IPS-NIHi7 (cell line): Measurements from ENCODE around the gene GFOD1.

ENCODE experiments used
- DNase-seq: peaks from one replicate; pipeline ENCODE4 v3.0.0; 2012; ENCODE audit warnings: mixed read lengths; ENCODE audit errors: extremely low spot score

GFOD1 gene

DNA sequence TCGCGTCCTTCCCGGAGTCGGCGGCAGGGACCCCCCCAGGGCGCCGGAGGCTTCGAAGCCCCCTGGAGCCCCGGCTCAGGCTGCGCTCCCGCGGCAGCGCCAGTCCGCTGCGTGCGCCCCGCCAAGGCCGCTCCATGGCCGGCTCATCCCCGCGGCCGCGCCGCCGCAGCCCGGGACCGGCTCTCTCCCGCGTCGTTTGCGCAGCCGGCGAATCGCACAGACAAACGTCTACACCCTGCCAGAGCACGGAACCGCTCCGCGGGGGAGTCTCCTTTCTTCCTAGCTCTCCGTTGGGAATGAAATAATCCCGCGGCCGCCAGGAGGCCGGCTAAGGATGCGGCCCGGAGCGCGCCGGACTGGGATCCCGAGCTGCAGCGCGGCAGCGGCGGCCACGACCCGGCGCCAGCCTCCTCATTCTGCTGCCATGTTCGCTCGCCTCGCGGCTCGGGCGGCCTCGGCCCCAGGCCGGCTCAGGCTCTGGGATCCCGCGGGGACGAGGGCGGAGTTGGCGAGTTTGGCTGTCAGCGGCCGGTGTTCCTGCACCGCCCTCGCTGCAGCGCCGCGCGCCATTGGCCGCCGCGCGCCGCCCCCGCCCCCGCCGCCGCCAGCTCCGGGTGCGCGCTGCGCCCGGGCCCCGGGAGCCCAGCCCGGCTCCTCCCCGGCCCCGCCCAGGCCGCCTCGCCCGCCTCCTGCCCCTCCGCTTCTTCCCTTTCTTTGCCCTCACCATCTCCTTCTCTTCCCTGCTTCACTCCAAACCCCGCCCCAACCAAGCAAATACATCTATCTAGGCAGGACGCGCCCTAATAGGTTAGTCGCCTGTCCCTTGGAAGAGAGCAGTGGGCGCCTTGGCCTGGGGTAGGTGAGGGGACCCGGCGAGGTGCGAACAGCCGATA is at the start of gene GFOD1:
TSS of gene GFOD1 (minus strand) at position 479 of the 893 bp plus-strand sequence. CDS start 710 bp downstream, outside the sequence.
- peak; percentile 97 for DNase-seq

- DNase-seq = no peak
Observed at GRCh38 chr6:13536796-13537526, 49.6 kb upstream of the GFOD1 start.

DNA sequence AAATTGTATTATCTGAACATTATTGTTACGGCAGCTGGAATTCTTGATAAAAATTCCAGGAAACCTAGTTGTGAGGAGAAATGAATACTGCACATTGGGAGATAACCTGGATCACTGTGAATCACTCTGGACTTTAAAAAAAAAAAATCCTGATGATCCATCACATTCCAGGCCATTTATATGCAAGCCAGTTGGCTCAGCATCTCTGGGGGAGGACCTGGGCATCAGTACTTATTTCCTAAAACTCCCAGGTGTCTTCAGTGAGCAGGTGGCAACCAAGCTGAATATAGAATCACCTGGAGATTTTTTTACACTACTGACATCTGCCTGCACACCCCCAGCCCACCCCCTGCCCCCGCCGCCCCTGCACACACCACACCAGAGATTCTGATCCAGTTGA is 47.9 kb upstream of the GFOD1 start:
- no peak for DNase-seq

- DNase-seq = no peak
Observed at GRCh38 chr6:13534536-13534935, 47.1 kb upstream of the GFOD1 start.

GRCh38 chr6:13531956-13532355 is 44.6 kb upstream of the GFOD1 start:
- DNase-seq = no peak

- no peak for DNase-seq
Observed at GRCh38 chr6:13528777-13529343, 41.5 kb upstream of the GFOD1 start.

- no peak for DNase-seq
Observed at GRCh38 chr6:13528232-13528631, 40.8 kb upstream of the GFOD1 start.

DNA sequence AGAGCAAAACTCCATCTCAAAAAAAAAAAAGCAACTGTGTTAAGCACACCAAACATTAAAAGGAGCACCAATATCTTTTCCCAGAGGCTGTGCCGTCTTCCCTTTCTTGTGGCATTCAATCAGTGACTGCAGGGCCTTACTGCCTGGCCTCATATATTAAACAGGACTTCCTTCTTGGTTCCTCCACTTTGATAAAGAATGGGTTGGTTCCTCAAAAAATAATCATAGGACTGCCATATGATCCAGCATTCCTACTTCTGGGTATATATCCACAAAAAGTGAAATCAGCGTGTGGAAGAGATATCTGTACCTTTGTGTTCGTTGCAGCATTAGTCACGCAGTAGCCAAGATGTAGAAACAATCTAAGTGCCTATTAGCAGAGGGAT is 40.3 kb upstream of the GFOD1 start:
- DNase-seq = no peak

DNA sequence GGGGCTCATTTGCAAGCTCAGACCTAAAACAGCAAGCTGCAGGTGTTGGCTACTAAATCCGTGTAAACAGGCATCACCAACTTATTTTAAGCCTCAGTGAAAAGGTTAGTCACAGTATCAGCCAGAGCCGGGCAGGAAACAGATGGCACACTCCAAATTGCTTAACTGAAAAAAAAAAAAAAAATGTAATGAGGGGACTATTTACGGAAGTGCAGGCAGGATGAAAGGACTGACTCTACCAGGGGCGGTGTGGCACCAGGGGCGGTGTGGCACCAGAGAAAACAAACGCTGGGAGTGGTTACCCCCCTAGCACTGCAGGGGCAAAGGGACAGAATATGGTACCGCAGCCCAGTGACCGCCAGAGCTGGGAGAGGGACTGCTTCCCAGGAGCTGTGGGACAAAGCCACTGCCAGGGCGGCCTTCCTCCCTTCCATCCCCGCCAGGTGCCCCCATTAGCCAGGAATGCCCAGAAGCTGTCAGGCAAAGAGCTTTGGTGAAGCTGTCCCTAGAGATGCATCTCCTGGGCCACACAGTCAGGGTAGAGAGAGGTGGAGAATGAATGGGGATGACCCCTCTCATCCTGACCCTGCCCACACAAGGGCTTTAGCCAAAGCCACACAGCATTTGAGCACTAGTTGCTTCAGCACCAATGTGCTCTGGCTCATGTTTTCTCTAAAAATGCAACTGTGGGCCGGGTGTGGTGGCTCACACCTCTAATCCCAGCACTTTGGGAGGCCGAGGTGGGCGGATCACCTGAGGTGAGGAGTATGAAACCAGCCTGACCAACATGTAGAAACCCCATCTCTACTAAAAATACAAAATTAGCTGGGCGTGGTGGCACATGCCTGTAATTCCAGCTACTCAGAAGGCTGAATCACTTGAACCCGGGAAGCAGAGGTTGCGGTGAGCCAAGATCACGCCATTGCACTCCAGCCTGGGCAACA is 39.6 kb upstream of the GFOD1 start:
- no peak for DNase-seq

- DNase-seq = no peak
Observed at GRCh38 chr6:13526357-13526726, 38.9 kb upstream of the GFOD1 start.

GRCh38 chr6:13524801-13525508 is 37.6 kb upstream of the GFOD1 start:
- DNase-seq = no peak

GRCh38 chr6:13523826-13524622 is 36.6 kb upstream of the GFOD1 start:
- no peak for DNase-seq

DNA sequence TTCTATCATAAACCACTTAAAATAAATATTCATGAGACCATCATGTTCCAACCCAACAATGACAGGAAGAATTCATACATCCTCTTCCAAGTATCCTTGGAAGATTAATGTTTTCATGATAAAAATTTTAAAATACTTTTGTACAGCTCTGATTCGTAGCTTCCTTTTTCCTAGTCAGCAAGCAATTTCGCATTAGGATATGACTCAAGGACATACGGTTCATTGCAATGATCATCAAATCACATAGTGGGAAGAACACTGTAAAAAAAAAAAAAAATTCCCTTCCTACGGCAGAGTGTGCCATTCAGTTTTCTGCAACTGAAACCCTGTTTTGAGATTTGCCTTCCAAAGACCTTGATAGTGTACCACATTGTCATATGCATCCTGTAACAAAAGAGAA is 35.3 kb upstream of the GFOD1 start:
- no peak for DNase-seq

DNA sequence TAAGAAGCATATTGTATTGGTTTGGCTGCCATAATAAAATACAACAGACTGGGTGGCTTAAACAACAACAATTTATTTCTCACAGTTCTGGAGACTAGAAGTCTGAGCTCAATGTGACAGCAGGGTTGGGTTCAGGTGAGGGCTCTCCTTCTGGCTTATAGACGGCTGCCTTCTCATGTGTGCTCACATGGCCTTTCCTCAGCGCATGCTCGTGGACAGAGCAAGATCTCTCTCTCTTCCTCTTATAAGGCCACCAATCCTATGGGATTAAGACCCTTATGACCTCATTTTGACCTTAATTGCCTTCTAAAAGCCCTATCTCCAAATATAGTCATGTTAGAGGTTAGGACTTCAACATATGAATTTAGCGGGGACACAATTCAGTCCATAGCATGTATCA is 32.4 kb upstream of the GFOD1 start:
- DNase-seq = no peak

DNA sequence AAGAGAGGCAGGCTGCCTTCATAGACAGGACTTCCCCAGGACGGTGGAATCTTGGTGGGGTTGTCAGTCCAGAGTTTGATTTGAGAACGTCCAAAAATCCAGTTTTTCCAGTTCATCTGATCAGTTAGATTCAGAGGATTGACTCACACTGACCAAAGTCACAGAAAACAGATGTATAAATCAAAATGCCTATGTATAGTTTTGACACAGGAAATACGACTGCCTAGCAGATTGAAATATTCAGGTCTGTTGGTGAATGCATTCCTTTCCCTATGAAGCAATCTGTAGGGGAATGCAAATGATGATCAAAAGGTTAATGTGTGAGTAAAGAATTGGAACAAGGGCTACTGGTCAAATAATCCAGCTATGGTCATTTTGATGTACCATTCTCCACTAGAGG is 29.7 kb upstream of the GFOD1 start:
- no peak for DNase-seq

GRCh38 chr6:13515912-13516311 is 28.5 kb upstream of the GFOD1 start:
- DNase-seq = no peak

- no peak for DNase-seq
Observed at GRCh38 chr6:13513626-13514502, 26.5 kb upstream of the GFOD1 start.

- DNase-seq = no peak
Observed at GRCh38 chr6:13512900-13513299, 25.5 kb upstream of the GFOD1 start.
